Embryonic facial prominence (tissue), 1 donor: ENCODE results near the gene TMEM132C.

Source experiments
- DNase-seq: peaks from one replicate; pipeline ENCODE4 v3.0.0-alpha.2; 2016; ENCODE audit errors: extremely low spot score

Gene TMEM132C

GRCh38 chr12:128415036-128415560 lies 148.1 kb downstream of the TMEM132C start:
- no peak for DNase-seq

- no peak for DNase-seq
These were observed 152.0 kb downstream of the TMEM132C start for GRCh38 chr12:128418944-128419343.

- DNase-seq, result no peak
These were observed 153.2 kb downstream of the TMEM132C start for GRCh38 chr12:128420163-128420562.

- DNase-seq, result no peak
These were observed 154.4 kb downstream of the TMEM132C start for GRCh38 chr12:128421375-128421774.

GRCh38 chr12:128423205-128423604 lies 156.2 kb downstream of the TMEM132C start:
- no peak for DNase-seq

- no peak for DNase-seq
These were observed 158.0 kb downstream of the TMEM132C start for GRCh38 chr12:128424931-128425431.

GRCh38 chr12:128425666-128426331 lies 158.8 kb downstream of the TMEM132C start:
- DNase-seq, result no peak

GRCh38 chr12:128426511-128426910 lies 159.5 kb downstream of the TMEM132C start:
- peak; percentile 32 for DNase-seq

GRCh38 chr12:128439796-128440195 lies 172.8 kb downstream of the TMEM132C start:
- DNase-seq, result no peak

GRCh38 chr12:128442096-128442495 lies 175.1 kb downstream of the TMEM132C start:
- no peak for DNase-seq

- no peak for DNase-seq
These were observed 177.6 kb downstream of the TMEM132C start for GRCh38 chr12:128444598-128444997.

- no peak for DNase-seq
These were observed 178.6 kb downstream of the TMEM132C start for GRCh38 chr12:128445415-128446127.

GRCh38 chr12:128449146-128449894 lies 182.3 kb downstream of the TMEM132C start:
- DNase-seq, result no peak

- no peak for DNase-seq
These were observed 183.8 kb downstream of the TMEM132C start for GRCh38 chr12:128450810-128451209.

GRCh38 chr12:128455851-128456250 lies 188.9 kb downstream of the TMEM132C start:
- peak; percentile 50 for DNase-seq

GRCh38 chr12:128456922-128457321 lies 190.0 kb downstream of the TMEM132C start:
- no peak for DNase-seq

- DNase-seq, result no peak
These were observed 191.5 kb downstream of the TMEM132C start for GRCh38 chr12:128458301-128458974.

GRCh38 chr12:128459067-128459466 lies 192.1 kb downstream of the TMEM132C start:
- no peak for DNase-seq

- no peak for DNase-seq
These were observed 196.9 kb downstream of the TMEM132C start for GRCh38 chr12:128463881-128464280.

GRCh38 chr12:128467882-128468281 lies 200.9 kb downstream of the TMEM132C start:
- no peak for DNase-seq

GRCh38 chr12:128468926-128469325 lies 202.0 kb downstream of the TMEM132C start:
- no peak for DNase-seq

GRCh38 chr12:128471491-128471890 lies 204.5 kb downstream of the TMEM132C start:
- DNase-seq, result no peak
